HepG2 (cell line): ENCODE results near the gene MISP3. TPM values are rescaled to one million over a fixed set of nuclear protein-coding genes. Genes with fewer than 3 reads are reported as not detected.
A peak's percentile ranks its signal among the peaks of the same experiment; 100 is the strongest.

ENCODE experiments used
- ATAC-seq: fragments of 200-7000 bp; cut with Tn5 transposase; 3 replicates; pipeline ENCODE4 v1.9.1; 2020; ENCODE audit warnings: mild to moderate bottlenecking, moderate library complexity
- BruUV-seq: library from RNA; stranded (reverse); fragments of 400-500 nt; replicated peaks from 2 replicates; lab custom pipeline; 2021; lab: Mats Ljungman, UMichigan
- CTCF ChIA-PET: fragments of 300-600 bp; formaldehyde crosslinking; extraction: SDS; loops from one replicate; lab custom pipeline; 2021; ENCODE audit warnings: low total read pairs, inconsistent platforms, low intra/inter-chr PET ratio; lab: Yijun Ruan, JAX
- POLR2A ChIA-PET: fragments of 350-600 bp; sonication (Branson Sonifier 250); formaldehyde crosslinking; loops from one replicate; lab custom pipeline; 2020; ENCODE audit warnings: antibody characterized with exemption, inconsistent platforms; lab: Yijun Ruan, JAX
- DNase-seq: peaks from one replicate; pipeline ENCODE4 v3.0.0-alpha.2; 2015; ENCODE audit warnings: low spot score
- FAIRE-seq: peaks from 3 replicates; lab custom pipeline; 2011; peaks lifted over from hg19 to GRCh38; lab: Jason Lieb, UNC
- H2AFZ ChIP-seq: one replicate; pipeline ENCODE4 v1.6.1; 2011; ENCODE audit warnings: low read length, inconsistent platforms
- H3K27ac ChIP-seq: fragments of 300-600 bp; 3 replicates; pipeline ENCODE4 v1.8.0; 2011; ENCODE audit warnings: mixed run types, mild to moderate bottlenecking, mixed read lengths, low read length, inconsistent platforms; ENCODE audit not compliant: insufficient read depth; ENCODE audit errors: extremely low read length
- H3K27me3 ChIP-seq, 2 experiments: fragments of 200-600 bp in 1 of 2; 2 replicates in 1 of 2; 3 replicates in 1 of 2; pipeline versions ENCODE4 v1.6.0 to v1.8.0; 2011; ENCODE audit warnings: low read length in 2 of 2, mild to moderate bottlenecking in 2 of 2, moderate library complexity in 2 of 2, inconsistent platforms in 1 of 2; ENCODE audit not compliant: insufficient read depth in 2 of 2, control insufficient read depth in 1 of 2
- H3K36me3 ChIP-seq, 2 experiments: fragments of 200-600 bp in 1 of 2; replicated peaks in 1 of 2; 2 replicates in 1 of 2; 3 replicates in 1 of 2; pipeline versions ENCODE4 v1.5.1 to v1.8.0; 2011; ENCODE audit warnings: low read length in 2 of 2, inconsistent platforms in 1 of 2; ENCODE audit not compliant: insufficient read depth in 2 of 2, control insufficient read depth in 1 of 2
- H3K4me1 ChIP-seq: 2 replicates; pipeline ENCODE4 v1.5.1; 2012; ENCODE audit warnings: low read length, inconsistent platforms; ENCODE audit not compliant: insufficient read depth
- H3K4me2 ChIP-seq: 2 replicates; pipeline ENCODE4 v1.6.0; 2011; ENCODE audit warnings: low read depth, low read length, inconsistent platforms
- H3K4me3 ChIP-seq, 3 experiments: fragments of 200-600 bp in 1 of 3; sonication (generic), shearing (Covaris generic) in 1 of 3; replicated peaks in 1 of 3; 2 replicates each; pipeline ENCODE4 v1.5.1; 2011 to 2016; ENCODE audit warnings: low read length in 3 of 3, inconsistent platforms in 2 of 3, low read depth in 2 of 3, mild to moderate bottlenecking in 2 of 3, control low read depth in 1 of 3, mixed read lengths in 1 of 3; ENCODE audit not compliant: insufficient read depth in 1 of 3
- H3K79me2 ChIP-seq: one replicate; pipeline ENCODE4 v1.6.1; 2011; ENCODE audit warnings: low read length, inconsistent platforms; ENCODE audit not compliant: insufficient read depth
- H3K9ac ChIP-seq: 2 replicates; pipeline ENCODE4 v1.6.0; 2011; ENCODE audit warnings: mild to moderate bottlenecking, low read depth, low read length, inconsistent platforms; ENCODE audit not compliant: insufficient read depth
- H3K9me3 ChIP-seq: 2 replicates; pipeline ENCODE4 v1.5.1; 2012; ENCODE audit warnings: mild to moderate bottlenecking, low read length
- H4K20me1 ChIP-seq: 2 replicates; pipeline ENCODE4 v1.6.0; 2011; ENCODE audit warnings: inconsistent platforms, mild to moderate bottlenecking, low read length, moderate library complexity; ENCODE audit not compliant: insufficient read depth
- DR1 ChIP-seq: sonication (generic); formaldehyde crosslinking; IDR thresholded peaks from 2 replicates; pipeline ENCODE4 v1.8.0; 2021; ENCODE audit warnings: mild to moderate bottlenecking, missing genetic modification reagents, inconsistent platforms
- ELF3 ChIP-seq: IDR thresholded peaks from 2 replicates; pipeline ENCODE4 v1.6.1; 2016; ENCODE audit warnings: missing genetic modification reagents, missing compliant biosample characterization
- HDAC1 ChIP-seq: sonication (generic); formaldehyde crosslinking; IDR thresholded peaks from 2 replicates; pipeline ENCODE4 v1.5.1; 2020; ENCODE audit warnings: mild to moderate bottlenecking, missing genetic modification reagents
- MEF2D ChIP-seq: sonication (generic); formaldehyde crosslinking; IDR thresholded peaks from 2 replicates; pipeline ENCODE4 v1.5.1; 2020; ENCODE audit warnings: mild to moderate bottlenecking, missing genetic modification reagents
- MXD4 ChIP-seq: IDR thresholded peaks from 2 replicates; pipeline ENCODE4 v1.6.1; 2016; ENCODE audit warnings: mild to moderate bottlenecking, missing biosample characterization, missing genetic modification reagents
- NCOA1 ChIP-seq: sonication (generic); formaldehyde crosslinking; IDR thresholded peaks from 2 replicates; pipeline ENCODE4 v1.9.0; 2021; ENCODE audit warnings: missing genetic modification reagents
- RBFOX2 ChIP-seq: fragments of 200-400 bp; formaldehyde crosslinking; IDR thresholded peaks from 2 replicates; pipeline ENCODE4 v1.6.1; 2017; ENCODE audit warnings: low read depth, mild to moderate bottlenecking, low read length
- SALL1 ChIP-seq: sonication (generic); formaldehyde crosslinking; IDR thresholded peaks from 2 replicates; pipeline ENCODE4 v1.8.0; 2022; ENCODE audit warnings: mild to moderate bottlenecking, missing genetic modification reagents
- ZBTB7B ChIP-seq: sonication (generic); formaldehyde crosslinking; IDR thresholded peaks from 2 replicates; pipeline ENCODE4 v1.4.0; 2020; ENCODE audit warnings: missing genetic modification reagents
- ZMAT3 ChIP-seq: sonication (generic); formaldehyde crosslinking; conservative IDR thresholded peaks from 2 replicates; pipeline ENCODE4 v1.7.0; 2021; ENCODE audit warnings: missing genetic modification reagents
- ZNF121 ChIP-seq: sonication (generic); formaldehyde crosslinking; IDR thresholded peaks from 2 replicates; pipeline ENCODE4 v1.5.0; 2020; ENCODE audit warnings: mild to moderate bottlenecking, missing genetic modification reagents
- ZNF317 ChIP-seq: sonication (generic); formaldehyde crosslinking; IDR thresholded peaks from 2 replicates; pipeline ENCODE4 v1.5.0; 2020; ENCODE audit warnings: mild to moderate bottlenecking, missing genetic modification reagents
- ZNF333 ChIP-seq: sonication (generic); formaldehyde crosslinking; IDR thresholded peaks from 2 replicates; pipeline ENCODE4 v1.4.0; 2020; ENCODE audit warnings: mild to moderate bottlenecking, missing genetic modification reagents, borderline replicate concordance
- ZNF891 ChIP-seq: sonication (generic); formaldehyde crosslinking; IDR thresholded peaks from 2 replicates; pipeline ENCODE4 v1.5.0; 2020; ENCODE audit warnings: mild to moderate bottlenecking, missing genetic modification reagents
- WGBS: methylation state at CpG from one replicate; pipeline ENCODE4 v1.1.6; 2017; ENCODE audit warnings: low lambda C conversion rate; 5-methylcytosine and 5-hydroxymethylcytosine counted together
- in situ Hi-C: cut with HindIII; loops from 2 replicates; pipeline ENCODE4 v1.10.0; 2017; ENCODE audit warnings: low pct_unique_long_range_greater_than_20kb; ENCODE audit not compliant: extremely low pct_ligation_motif_present
- intact Hi-C: fragments of 100-400 bp; cut with micrococcal nuclease; formaldehyde crosslinking; loops from one replicate; pipeline ENCODE4 v1.10.0; 2022; ENCODE audit not compliant: unreplicated experiment
- polyA plus RNA-seq, 8 experiments: library from polyadenylated mRNA; depleted of rRNA in 3 of 8; stranded (reverse) in 7 of 8; unstranded in 1 of 8; fragments of >200 nt; fragmentation: Illumina TruSeq in 4 of 8; extraction: Trizol in 4 of 8; gene quantifications; 2 replicates each; pipeline versions ENCODE4 v1.2.1 to v1.2.3, GENCODE V29; 2011 to 2016; ENCODE audit warnings: low read depth in 4 of 8, missing spikeins in 1 of 8, mixed read lengths in 1 of 8; ENCODE audit not compliant: insufficient read depth in 1 of 8
- total RNA-seq, 5 experiments: library from RNA; depleted of rRNA; stranded (reverse); fragments of >200 nt; fragmentation: Illumina TruSeq; extraction: Trizol; gene quantifications; 2 replicates each; pipeline ENCODE4 v1.2.3, GENCODE V29; 2016; ENCODE audit warnings: low read depth in 1 of 5
- TF ChIP-seq, protein P1 (sequence below): sonication (generic); formaldehyde crosslinking; IDR thresholded peaks from 2 replicates; pipeline ENCODE4 v1.8.1; 2023; ENCODE audit warnings: mild to moderate bottlenecking, missing genetic modification reagents, borderline replicate concordance
- TF ChIP-seq, protein P2 (sequence below): sonication (generic); formaldehyde crosslinking; IDR thresholded peaks from 2 replicates; pipeline ENCODE4 v1.4.0; 2020; ENCODE audit warnings: missing genetic modification reagents
- TF ChIP-seq, protein P3 (sequence below): sonication (generic); formaldehyde crosslinking; conservative IDR thresholded peaks from 2 replicates; pipeline ENCODE4 v1.5.0; 2020; ENCODE audit warnings: missing genetic modification reagents

The MISP3 gene
- total and polyA plus RNA-seq, 2 of the 13 experiments (the other 11 are each of a cell fraction or from before 2014, with no cell fraction given) = 2.5 to 5.4 TPM

DNA sequence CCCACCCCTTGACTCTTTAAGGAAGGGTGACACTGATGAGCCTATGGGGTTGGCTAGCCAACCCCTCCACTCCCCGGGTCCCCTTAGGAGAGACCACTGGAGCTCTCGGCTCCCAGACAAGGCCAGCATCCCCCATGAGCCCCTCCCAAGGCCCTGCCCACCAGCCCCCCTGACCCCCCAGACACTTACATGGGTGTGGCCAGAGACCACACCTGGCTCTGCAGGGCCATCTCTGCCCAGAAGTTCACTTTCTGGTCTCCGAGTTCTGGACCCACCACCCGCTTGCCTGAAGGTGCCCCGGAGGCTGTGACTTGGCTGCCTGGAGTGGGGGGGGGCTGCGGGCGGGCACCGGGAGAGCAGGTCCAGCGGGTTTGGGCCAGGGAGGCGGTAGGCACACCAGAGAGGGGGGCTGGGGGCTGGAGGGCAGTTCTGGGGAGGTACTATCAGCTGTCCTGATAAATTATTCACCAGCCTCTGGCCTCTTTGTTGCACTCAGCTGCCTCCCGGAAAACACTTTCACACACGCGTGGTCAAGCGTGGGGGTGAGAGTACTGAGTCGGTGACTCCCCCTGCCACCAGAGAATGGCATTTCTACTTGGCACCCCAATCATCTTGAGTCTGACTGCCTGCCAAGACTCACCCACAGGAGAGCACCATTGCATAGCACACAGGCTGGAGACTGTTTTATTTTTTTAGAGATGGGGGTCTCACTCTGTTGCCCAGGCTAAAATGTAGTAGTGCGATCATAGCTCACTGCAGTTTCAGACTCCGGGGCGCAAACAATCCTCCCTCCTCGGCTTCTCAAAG, 10.6 kb upstream of the MISP3 start, which contains the start of gene PALM3:
PALM3 (minus strand) TSS at position 326 of the 807 bp plus-strand sequence; CDS start at position 230, 96 bp downstream.
- BruUV-seq = no TSS peak
- TF ChIP-seq, protein P1, sequence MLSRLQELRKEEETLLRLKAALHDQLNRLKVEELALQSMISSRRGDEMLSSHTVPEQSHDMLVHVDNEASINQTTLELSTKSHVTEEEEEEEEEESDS (CRISPR knock-in tag) = no peak
- TF ChIP-seq RBFOX2 (peak; percentile 54; the same call in 1 of the 2 replicates), SALL1 (CRISPR knock-in tag) (peak; percentile 17), ZBTB7B (CRISPR knock-in tag) (peak; percentile 16; the same call in 1 of the 2 replicates), ZMAT3 (CRISPR knock-in tag) (0 out of 2 replicates have a peak, but pooled peaks have one; percentile 41), ELF3 (no peak), MEF2D (CRISPR knock-in tag) (peak; percentile 53; the same call in 1 of the 2 replicates), MXD4 (CRISPR knock-in tag) (0 out of 2 replicates have a peak, but pooled peaks have one; percentile 3), DR1 (CRISPR knock-in tag) (no peak), NCOA1 (CRISPR knock-in tag) (no peak), ZNF333 (CRISPR knock-in tag) (0 out of 2 replicates have a peak, but pooled peaks have one; percentile 33), ZNF317 (CRISPR knock-in tag) (no peak), ZNF891 (CRISPR knock-in tag) (0 out of 2 replicates have a peak, but pooled peaks have one; percentile 19), ZNF121 (CRISPR knock-in tag) (peak; percentile 97), HDAC1 (0 out of 2 replicates have a peak, but pooled peaks have one; percentile 1)
- TF ChIP-seq, protein P2, sequence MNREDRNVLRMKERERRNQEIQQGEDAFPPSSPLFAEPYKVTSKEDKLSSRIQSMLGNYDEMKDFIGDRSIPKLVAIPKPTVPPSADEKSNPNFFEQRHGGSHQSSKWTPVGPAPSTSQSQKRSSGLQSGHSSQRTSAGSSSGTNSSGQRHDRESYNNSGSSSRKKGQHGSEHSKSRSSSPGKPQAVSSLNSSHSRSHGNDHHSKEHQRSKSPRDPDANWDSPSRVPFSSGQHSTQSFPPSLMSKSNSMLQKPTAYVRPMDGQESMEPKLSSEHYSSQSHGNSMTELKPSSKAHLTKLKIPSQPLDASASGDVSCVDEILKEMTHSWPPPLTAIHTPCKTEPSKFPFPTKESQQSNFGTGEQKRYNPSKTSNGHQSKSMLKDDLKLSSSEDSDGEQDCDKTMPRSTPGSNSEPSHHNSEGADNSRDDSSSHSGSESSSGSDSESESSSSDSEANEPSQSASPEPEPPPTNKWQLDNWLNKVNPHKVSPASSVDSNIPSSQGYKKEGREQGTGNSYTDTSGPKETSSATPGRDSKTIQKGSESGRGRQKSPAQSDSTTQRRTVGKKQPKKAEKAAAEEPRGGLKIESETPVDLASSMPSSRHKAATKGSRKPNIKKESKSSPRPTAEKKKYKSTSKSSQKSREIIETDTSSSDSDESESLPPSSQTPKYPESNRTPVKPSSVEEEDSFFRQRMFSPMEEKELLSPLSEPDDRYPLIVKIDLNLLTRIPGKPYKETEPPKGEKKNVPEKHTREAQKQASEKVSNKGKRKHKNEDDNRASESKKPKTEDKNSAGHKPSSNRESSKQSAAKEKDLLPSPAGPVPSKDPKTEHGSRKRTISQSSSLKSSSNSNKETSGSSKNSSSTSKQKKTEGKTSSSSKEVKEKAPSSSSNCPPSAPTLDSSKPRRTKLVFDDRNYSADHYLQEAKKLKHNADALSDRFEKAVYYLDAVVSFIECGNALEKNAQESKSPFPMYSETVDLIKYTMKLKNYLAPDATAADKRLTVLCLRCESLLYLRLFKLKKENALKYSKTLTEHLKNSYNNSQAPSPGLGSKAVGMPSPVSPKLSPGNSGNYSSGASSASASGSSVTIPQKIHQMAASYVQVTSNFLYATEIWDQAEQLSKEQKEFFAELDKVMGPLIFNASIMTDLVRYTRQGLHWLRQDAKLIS (CRISPR knock-in tag) = no peak
- TF ChIP-seq, protein P3, sequence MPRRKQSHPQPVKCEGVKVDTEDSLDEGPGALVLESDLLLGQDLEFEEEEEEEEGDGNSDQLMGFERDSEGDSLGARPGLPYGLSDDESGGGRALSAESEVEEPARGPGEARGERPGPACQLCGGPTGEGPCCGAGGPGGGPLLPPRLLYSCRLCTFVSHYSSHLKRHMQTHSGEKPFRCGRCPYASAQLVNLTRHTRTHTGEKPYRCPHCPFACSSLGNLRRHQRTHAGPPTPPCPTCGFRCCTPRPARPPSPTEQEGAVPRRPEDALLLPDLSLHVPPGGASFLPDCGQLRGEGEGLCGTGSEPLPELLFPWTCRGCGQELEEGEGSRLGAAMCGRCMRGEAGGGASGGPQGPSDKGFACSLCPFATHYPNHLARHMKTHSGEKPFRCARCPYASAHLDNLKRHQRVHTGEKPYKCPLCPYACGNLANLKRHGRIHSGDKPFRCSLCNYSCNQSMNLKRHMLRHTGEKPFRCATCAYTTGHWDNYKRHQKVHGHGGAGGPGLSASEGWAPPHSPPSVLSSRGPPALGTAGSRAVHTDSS = no peak

More for the DNA sequence above, 10.6 kb upstream of the MISP3 start, which contains the start of gene PALM3:
- FAIRE-seq (no peak), ATAC-seq (peak; percentile 26), DNase-seq (no peak)
- Histone ChIP-seq H3K9ac (peak within 1 kb of the TSS; percentile 65), H3K4me3 (peak within 1 kb of the TSS; percentile 52 to 73 (median 58)), H4K20me1 (no peaks in the 10 kb centered on the region), H3K9me3 (no peaks in the 10 kb centered on the region), H2AFZ (no peak within 1 kb of the TSS), H3K27me3 (no peaks in the 10 kb centered on the region), H3K4me1 (peaks cover 45% of the 10 kb centered on the region), H3K27ac (peak within 1 kb of the TSS; percentile 81), H3K79me2 (no peaks in the 10 kb centered on the region), H3K36me3 (no peaks in the 10 kb centered on the region), H3K4me2 (peak within 1 kb of the TSS; percentile 86)
- 28% methylated on average over 8 of the region's 19 CpGs for WGBS
- intact Hi-C loops = no loop called here
- POLR2A ChIA-PET = interaction anchor here (1.1 to 5.7 kb wide), 2 partner anchors 10 to 178 kb away, joined by 3 to 62 read pairs; partner anchors contain the start of gene MISP3
- CTCF ChIA-PET = interaction anchor here (0.6 kb wide), 1 partner anchor 12 kb away, joined by 3 read pairs; no protein-coding TSS in a partner anchor
- in situ Hi-C loops = loop anchor here (25.0 kb wide), 1 partner anchor 300 kb away; the partner anchor contains the start of genes C19orf53 and MRI1
